ENCODE measurements around the gene PSG3.
"Not testable (repeated sequence)": the region's sequence is repeated elsewhere in the genome, so short reads cannot be mapped to it uniquely, and the experiment has no call there.

The PSG3 gene

GRCh38 chr19:42762789-42763188 lies 22.5 kb upstream of the PSG3 start:
- no peak overlapping the region for H3K27ac ChIP-seq (replicated peaks)
- no peak for TF ChIP-seq REST (IDR thresholded peaks at IDR 0.05; ENCODE audit: insufficient replicate concordance, low read depth)
- no peak for TF ChIP-seq CTCF (IDR thresholded peaks at IDR 0.05; ENCODE audit: insufficient read depth, low read length)
- no peak for TF ChIP-seq POLR2AphosphoS5 (IDR thresholded peaks at IDR 0.05; ENCODE audit: low read depth)
- no peak for TF ChIP-seq GABPA (IDR thresholded peaks at IDR 0.05; ENCODE audit: low read depth)
- TF ChIP-seq SPI1 (IDR thresholded peaks at IDR 0.05; ENCODE audit: borderline replicate concordance, low read depth), result no peak
- no peak for DNase-seq (ENCODE audit: low read depth in 1 of 2, low spot score in 1 of 2)
- no peaks in the 10 kb centered on the region for H3K27me3 ChIP-seq (ENCODE audit: insufficient read depth, poor library complexity, severe bottlenecking)
- no peak overlapping the region for H3K4me3 ChIP-seq (replicated peaks; ENCODE audit: insufficient read depth, low read length)

- not testable (repeated sequence) for H3K4me3 ChIP-seq (replicated peaks; ENCODE audit: insufficient read depth, low read length); H3K27ac ChIP-seq (replicated peaks); H3K27me3 ChIP-seq (ENCODE audit: insufficient read depth, poor library complexity, severe bottlenecking); DNase-seq (ENCODE audit: low read depth in 1 of 2, low spot score in 1 of 2)
Measured at GRCh38 chr19:42761924-42762295, 21.6 kb upstream of the PSG3 start.

GRCh38 chr19:42760954-42761923 lies 21.0 kb upstream of the PSG3 start:
- not testable (repeated sequence) for H3K27me3 ChIP-seq (ENCODE audit: insufficient read depth, poor library complexity, severe bottlenecking); DNase-seq (ENCODE audit: low read depth in 1 of 2, low spot score in 1 of 2); H3K27ac ChIP-seq (replicated peaks); H3K4me3 ChIP-seq (replicated peaks; ENCODE audit: insufficient read depth, low read length)

GRCh38 chr19:42758667-42759066 lies 18.4 kb upstream of the PSG3 start:
- DNase-seq (ENCODE audit: low read depth in 1 of 2, low spot score in 1 of 2), result peak in 1 of 2 experiments; percentile 9
- H3K27ac ChIP-seq (replicated peaks); H3K27me3 ChIP-seq (ENCODE audit: insufficient read depth, poor library complexity, severe bottlenecking); H3K4me3 ChIP-seq (replicated peaks; ENCODE audit: insufficient read depth, low read length): not testable (repeated sequence)

- not testable (repeated sequence) for H3K4me3 ChIP-seq (replicated peaks; ENCODE audit: insufficient read depth, low read length)
Measured at GRCh38 chr19:42752246-42752645, 12.0 kb upstream of the PSG3 start.

GRCh38 chr19:42741726-42742607 lies 1.7 kb upstream of the PSG3 start:
- H3K27ac ChIP-seq (replicated peaks); H3K4me3 ChIP-seq (replicated peaks; ENCODE audit: insufficient read depth, low read length); DNase-seq (ENCODE audit: low read depth in 1 of 2, low spot score in 1 of 2); H3K27me3 ChIP-seq (ENCODE audit: insufficient read depth, poor library complexity, severe bottlenecking): not testable (repeated sequence)

More at GRCh38 chr19:42752246-42752645, 12.0 kb upstream of the PSG3 start:
- not testable (repeated sequence) for H3K27me3 ChIP-seq (ENCODE audit: insufficient read depth, poor library complexity, severe bottlenecking); H3K27ac ChIP-seq (replicated peaks); DNase-seq (ENCODE audit: low read depth in 1 of 2, low spot score in 1 of 2)

GRCh38 chr19:42737581-42738011 lies 2.7 kb downstream of the PSG3 start:
- H3K4me3 ChIP-seq (replicated peaks; ENCODE audit: insufficient read depth, low read length); H3K27ac ChIP-seq (replicated peaks); DNase-seq (ENCODE audit: low read depth in 1 of 2, low spot score in 1 of 2); H3K27me3 ChIP-seq (ENCODE audit: insufficient read depth, poor library complexity, severe bottlenecking): not testable (repeated sequence)

GRCh38 chr19:42728341-42728740 lies 11.9 kb downstream of the PSG3 start:
- H3K27ac ChIP-seq (replicated peaks); H3K4me3 ChIP-seq (replicated peaks; ENCODE audit: insufficient read depth, low read length); H3K27me3 ChIP-seq (ENCODE audit: insufficient read depth, poor library complexity, severe bottlenecking): not testable (repeated sequence)

GRCh38 chr19:42714000-42714399 lies 26.3 kb downstream of the PSG3 start:
- H3K4me3 ChIP-seq (replicated peaks; ENCODE audit: insufficient read depth, low read length); H3K27me3 ChIP-seq (ENCODE audit: insufficient read depth, poor library complexity, severe bottlenecking); H3K27ac ChIP-seq (replicated peaks); DNase-seq (ENCODE audit: low read depth in 1 of 2, low spot score in 1 of 2): not testable (repeated sequence)

More at GRCh38 chr19:42728341-42728740, 11.9 kb downstream of the PSG3 start:
- DNase-seq (ENCODE audit: low read depth in 1 of 2, low spot score in 1 of 2), result not testable (repeated sequence)

GRCh38 chr19:42712753-42713152 lies 27.5 kb downstream of the PSG3 start:
- not testable (repeated sequence) for H3K4me3 ChIP-seq (replicated peaks; ENCODE audit: insufficient read depth, low read length); DNase-seq (ENCODE audit: low read depth in 1 of 2, low spot score in 1 of 2)

GRCh38 chr19:42710986-42711385 lies 29.3 kb downstream of the PSG3 start:
- H3K27ac ChIP-seq (replicated peaks); H3K4me3 ChIP-seq (replicated peaks; ENCODE audit: insufficient read depth, low read length); DNase-seq (ENCODE audit: low read depth in 1 of 2, low spot score in 1 of 2); H3K27me3 ChIP-seq (ENCODE audit: insufficient read depth, poor library complexity, severe bottlenecking): not testable (repeated sequence)

More at GRCh38 chr19:42712753-42713152, 27.5 kb downstream of the PSG3 start:
- not testable (repeated sequence) for H3K27ac ChIP-seq (replicated peaks); H3K27me3 ChIP-seq (ENCODE audit: insufficient read depth, poor library complexity, severe bottlenecking)
